LNCaP clone FGC (cell line): ENCODE results near the gene CTCF.

Experiments
- DNase-seq: peaks from one replicate; pipeline ENCODE4 v3.0.0-alpha.2; 2011; ENCODE audit warnings: low read depth
- H3K4me3 ChIP-seq: 2 replicates; pipeline ENCODE4 v1.5.1; 2011; ENCODE audit warnings: mild to moderate bottlenecking, low read depth, low read length, control low read depth
- CTCF ChIP-seq: IDR thresholded peaks from 2 replicates; pipeline ENCODE4 v1.5.1; 2012; ENCODE audit warnings: mild to moderate bottlenecking; ENCODE audit not compliant: control insufficient read depth, insufficient read depth; ENCODE audit errors: extremely low read depth

CTCF gene

GRCh38 chr16:67663877-67664222 is 101.5 kb downstream of the CTCF start:
- no peak overlapping the region for H3K4me3 ChIP-seq
- no peak for TF ChIP-seq CTCF
- no peak for DNase-seq

- no peak for DNase-seq
- no peak overlapping the region for H3K4me3 ChIP-seq
- no peak for TF ChIP-seq CTCF
Measured at GRCh38 chr16:67664258-67664657, 101.9 kb downstream of the CTCF start.

- no peak overlapping the region for H3K4me3 ChIP-seq
- no peak for TF ChIP-seq CTCF
- no peak for DNase-seq
Measured at GRCh38 chr16:67664871-67665270, 102.5 kb downstream of the CTCF start.

- DNase-seq: no peak
- no peak for TF ChIP-seq CTCF
- peak overlapping the region; percentile 67 for H3K4me3 ChIP-seq
Measured at GRCh38 chr16:67665598-67665997, 103.3 kb downstream of the CTCF start.

GRCh38 chr16:67666032-67666551 is 103.8 kb downstream of the CTCF start:
- peak overlapping the region; percentile 67 for H3K4me3 ChIP-seq
- DNase-seq: no peak
- TF ChIP-seq CTCF: no peak

- no peak for TF ChIP-seq CTCF
- DNase-seq: no peak
- H3K4me3 ChIP-seq: peak within 1 kb of the TSS; percentile 67
Measured at GRCh38 chr16:67666559-67667452, 104.5 kb downstream of the CTCF start, which contains the start of the genes C16orf86 and ENKD1. TSS of gene C16orf86 (plus strand) at chr16:67666814. CDS start at chr16:67666971, 157 bp downstream. TSS of gene ENKD1 (minus strand) at chr16:67666750. CDS start at chr16:67666442, 308 bp downstream.
